OCI-LY3 (cell line): Measurements from ENCODE around the gene TARBP2.

Experiments used
- H2AFZ ChIP-seq: fragments of 200-600, 300-600 bp; shearing (Covaris generic); 2 replicates; pipeline ENCODE4 v1.6.0; 2014; ENCODE audit warnings: antibody characterized with exemption, low read depth, low read length
- H3K27ac ChIP-seq: fragments of 200-600, 300-600 bp; sonication (generic); 2 replicates; pipeline ENCODE4 v1.5.1; 2014; ENCODE audit warnings: mild to moderate bottlenecking, low read length, moderate library complexity, mixed read lengths
- H3K27me3 ChIP-seq: fragments of 200-600, 300-600 bp; sonication (generic); 2 replicates; pipeline ENCODE4 v1.6.1; 2014; ENCODE audit warnings: low read depth, low read length, mixed read lengths
- H3K36me3 ChIP-seq: fragments of 200-600, 300-600 bp; sonication (generic); replicated peaks from 2 replicates; pipeline ENCODE3; 2014; ENCODE audit warnings: low read depth, low read length, mixed read lengths
- H3K4me1 ChIP-seq: fragments of 300-600, 200-600 bp; sonication (generic); 2 replicates; pipeline ENCODE4 v1.6.1; 2014; ENCODE audit warnings: low read length, mixed read lengths
- H3K4me2 ChIP-seq: fragments of 200-600, 300-600 bp; sonication (generic); 2 replicates; pipeline ENCODE4 v1.6.1; 2014; ENCODE audit warnings: low read length, mixed read lengths
- H3K4me3 ChIP-seq: fragments of 300-600, 200-600 bp; sonication (generic); 2 replicates; pipeline ENCODE4 v1.5.1; 2014; ENCODE audit warnings: antibody characterized with exemption, mild to moderate bottlenecking, low read length, moderate library complexity
- H3K79me2 ChIP-seq: fragments of 300-600, 200-600 bp; shearing (Covaris generic); 2 replicates; pipeline ENCODE4 v1.6.1; 2014; ENCODE audit warnings: mild to moderate bottlenecking, low read length, mixed read lengths
- H3K9ac ChIP-seq: fragments of 300-600, 200-600 bp; shearing (Covaris generic); 2 replicates; pipeline ENCODE4 v1.6.0; 2014; ENCODE audit warnings: mild to moderate bottlenecking, low read length, moderate library complexity
- H3K9me3 ChIP-seq: fragments of 200-600, 300-600 bp; shearing (Covaris generic); 2 replicates; pipeline ENCODE4 v1.6.1; 2014; ENCODE audit warnings: low read length, mixed read lengths; ENCODE audit not compliant: insufficient read depth
- H4K20me1 ChIP-seq: fragments of 200-600, 300-600 bp; sonication (generic); 2 replicates; pipeline ENCODE4 v1.6.1; 2016; ENCODE audit warnings: low read length, mixed read lengths; ENCODE audit not compliant: insufficient read depth
- EZH2phosphoT487 ChIP-seq: fragments of 200-600 bp; shearing (Covaris generic); IDR thresholded peaks from 2 replicates; pipeline ENCODE4 v1.6.1; 2018; ENCODE audit warnings: antibody characterized with exemption, mixed run types, low read depth
- TF ChIP-seq, protein P1 (sequence below): fragments of 200-600, 300-600 bp; sonication (generic); IDR thresholded peaks from 2 replicates; pipeline ENCODE4 v1.5.1; 2014; ENCODE audit warnings: antibody characterized with exemption, low read length, low read depth

The TARBP2 gene

GRCh38 chr12:53518381-53518780, 17.3 kb downstream of the TARBP2 start:
- Histone ChIP-seq H3K79me2 (no peaks in the 10 kb centered on the region), H3K4me2 (no peak overlapping the region), H3K27me3 (no peaks in the 10 kb centered on the region), H3K4me1 (no peaks in the 10 kb centered on the region), H2AFZ (no peak overlapping the region), H3K9me3 (no peaks in the 10 kb centered on the region), H3K27ac (no peak overlapping the region), H3K4me3 (no peak overlapping the region), H4K20me1 (no peaks in the 10 kb centered on the region), H3K36me3 (peaks cover 7% of the 10 kb centered on the region), H3K9ac (no peak overlapping the region)
- TF ChIP-seq, protein P1, sequence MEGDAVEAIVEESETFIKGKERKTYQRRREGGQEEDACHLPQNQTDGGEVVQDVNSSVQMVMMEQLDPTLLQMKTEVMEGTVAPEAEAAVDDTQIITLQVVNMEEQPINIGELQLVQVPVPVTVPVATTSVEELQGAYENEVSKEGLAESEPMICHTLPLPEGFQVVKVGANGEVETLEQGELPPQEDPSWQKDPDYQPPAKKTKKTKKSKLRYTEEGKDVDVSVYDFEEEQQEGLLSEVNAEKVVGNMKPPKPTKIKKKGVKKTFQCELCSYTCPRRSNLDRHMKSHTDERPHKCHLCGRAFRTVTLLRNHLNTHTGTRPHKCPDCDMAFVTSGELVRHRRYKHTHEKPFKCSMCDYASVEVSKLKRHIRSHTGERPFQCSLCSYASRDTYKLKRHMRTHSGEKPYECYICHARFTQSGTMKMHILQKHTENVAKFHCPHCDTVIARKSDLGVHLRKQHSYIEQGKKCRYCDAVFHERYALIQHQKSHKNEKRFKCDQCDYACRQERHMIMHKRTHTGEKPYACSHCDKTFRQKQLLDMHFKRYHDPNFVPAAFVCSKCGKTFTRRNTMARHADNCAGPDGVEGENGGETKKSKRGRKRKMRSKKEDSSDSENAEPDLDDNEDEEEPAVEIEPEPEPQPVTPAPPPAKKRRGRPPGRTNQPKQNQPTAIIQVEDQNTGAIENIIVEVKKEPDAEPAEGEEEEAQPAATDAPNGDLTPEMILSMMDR: no peak
- no peak for TF ChIP-seq EZH2phosphoT487

DNA sequence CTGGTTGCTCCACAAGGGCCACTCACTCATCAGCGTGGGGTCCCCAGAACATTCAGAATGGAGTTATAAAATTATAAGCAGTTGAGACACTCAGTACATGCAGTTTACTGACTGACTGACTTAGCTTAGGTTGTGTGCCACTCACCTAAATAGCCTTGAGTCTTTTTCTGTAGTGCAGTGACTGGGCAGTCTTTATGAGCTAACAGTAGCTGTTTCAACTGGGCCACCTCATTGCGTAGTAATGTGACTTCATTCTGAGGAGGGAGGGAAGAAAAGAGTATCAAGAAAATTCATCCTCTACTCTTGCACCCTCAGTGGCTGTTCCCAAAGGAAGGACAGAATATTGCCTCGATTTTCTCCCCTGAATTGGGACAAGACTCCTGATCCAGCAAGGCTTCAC, 22.0 kb downstream of the TARBP2 start:
- H3K79me2 ChIP-seq: no peaks in the 10 kb centered on the region
- H3K4me3 ChIP-seq: no peak overlapping the region
- H3K4me1 ChIP-seq: no peaks in the 10 kb centered on the region
- no peaks in the 10 kb centered on the region for H3K9me3 ChIP-seq
- H3K36me3 ChIP-seq: peaks cover 8% of the 10 kb centered on the region
- no peaks in the 10 kb centered on the region for H3K27me3 ChIP-seq
- H4K20me1 ChIP-seq: no peaks in the 10 kb centered on the region
- H3K4me2 ChIP-seq: no peak overlapping the region
- H3K27ac ChIP-seq: no peak overlapping the region
- no peak overlapping the region for H2AFZ ChIP-seq
- H3K9ac ChIP-seq: no peak overlapping the region
- TF ChIP-seq EZH2phosphoT487: no peak
- TF ChIP-seq, protein P1: no peak

- Histone ChIP-seq H3K79me2 (no peaks in the 10 kb centered on the region), H3K4me3 (no peak overlapping the region), H3K27me3 (no peaks in the 10 kb centered on the region), H3K27ac (no peak overlapping the region), H3K36me3 (peaks cover 8% of the 10 kb centered on the region), H3K9ac (no peak overlapping the region), H3K4me1 (no peaks in the 10 kb centered on the region), H4K20me1 (no peaks in the 10 kb centered on the region), H3K4me2 (no peak overlapping the region), H2AFZ (no peak overlapping the region), H3K9me3 (no peaks in the 10 kb centered on the region)
- TF ChIP-seq EZH2phosphoT487: no peak
- TF ChIP-seq, protein P1: no peak
Measured at GRCh38 chr12:53524476-53524875, 23.4 kb downstream of the TARBP2 start.

DNA sequence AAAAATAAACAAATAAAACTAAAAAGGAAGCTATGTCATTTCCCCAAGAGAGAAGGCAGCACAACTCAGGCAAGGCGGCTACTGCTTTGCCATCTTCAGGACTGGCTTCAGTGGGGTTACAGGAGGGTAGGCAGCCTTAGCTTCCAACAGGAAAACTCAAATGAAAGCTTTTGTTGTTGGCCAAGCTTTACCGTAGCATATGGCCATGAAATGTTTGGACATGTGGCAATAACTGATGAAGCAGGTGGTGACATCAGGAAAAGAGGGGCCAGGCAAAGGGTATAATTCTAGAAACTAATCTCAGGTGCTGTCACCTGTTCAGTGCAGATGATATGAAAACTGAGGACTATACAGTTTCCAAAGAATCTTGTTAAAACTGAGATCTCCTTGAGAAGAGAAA, 29.0 kb downstream of the TARBP2 start:
- Histone ChIP-seq H3K4me3 (no peak overlapping the region), H3K79me2 (no peaks in the 10 kb centered on the region), H2AFZ (no peak overlapping the region), H3K4me1 (no peaks in the 10 kb centered on the region), H3K27me3 (no peaks in the 10 kb centered on the region), H3K36me3 (peaks cover 14% of the 10 kb centered on the region), H3K27ac (no peak overlapping the region), H4K20me1 (no peaks in the 10 kb centered on the region), H3K4me2 (no peak overlapping the region), H3K9ac (no peak overlapping the region), H3K9me3 (no peaks in the 10 kb centered on the region)
- TF ChIP-seq EZH2phosphoT487: no peak
- TF ChIP-seq, protein P1: no peak
